ENCODE data around the gene RAB7A. TPM values are rescaled to one million over a fixed set of nuclear protein-coding genes. Genes with fewer than 3 reads are reported as not detected.

Gene RAB7A
- total and polyA plus RNA-seq, 2 experiments from 2014 or later: 89.8 to 156 TPM

- ATAC-seq (no peak), DNase-seq (ENCODE audit: low spot score) (no peak)
- TF ChIP-seq JUNB (IDR thresholded peaks at IDR 0.05; ENCODE audit: unreplicated experiment) (no peak), ZNF331 (CRISPR knock-in tag; IDR thresholded peaks at IDR 0.05; ENCODE audit: low read depth) (no peak), CREB1 (CRISPR knock-in tag; IDR thresholded peaks at IDR 0.05; ENCODE audit: low read depth) (no peak), EZH2 (IDR thresholded peaks at IDR 0.05; ENCODE audit: low read depth, unreplicated experiment) (no peak), NANOG (IDR thresholded peaks at IDR 0.05; ENCODE audit: borderline replicate concordance) (no peak), POLR2AphosphoS5 (IDR thresholded peaks at IDR 0.05; ENCODE audit: low read depth) (no peak), ZNF462 (CRISPR knock-in tag; IDR thresholded peaks at IDR 0.05) (no peak), EZH2phosphoT487 (IDR thresholded peaks at IDR 0.05; ENCODE audit: unreplicated experiment) (no peak), ZNF114 (CRISPR knock-in tag; IDR thresholded peaks at IDR 0.05) (no peak)
- TF ChIP-seq, protein P1, sequence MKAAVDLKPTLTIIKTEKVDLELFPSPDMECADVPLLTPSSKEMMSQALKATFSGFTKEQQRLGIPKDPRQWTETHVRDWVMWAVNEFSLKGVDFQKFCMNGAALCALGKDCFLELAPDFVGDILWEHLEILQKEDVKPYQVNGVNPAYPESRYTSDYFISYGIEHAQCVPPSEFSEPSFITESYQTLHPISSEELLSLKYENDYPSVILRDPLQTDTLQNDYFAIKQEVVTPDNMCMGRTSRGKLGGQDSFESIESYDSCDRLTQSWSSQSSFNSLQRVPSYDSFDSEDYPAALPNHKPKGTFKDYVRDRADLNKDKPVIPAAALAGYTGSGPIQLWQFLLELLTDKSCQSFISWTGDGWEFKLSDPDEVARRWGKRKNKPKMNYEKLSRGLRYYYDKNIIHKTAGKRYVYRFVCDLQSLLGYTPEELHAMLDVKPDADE (IDR thresholded peaks at IDR 0.05): no peak
- TF ChIP-seq, protein P2, sequence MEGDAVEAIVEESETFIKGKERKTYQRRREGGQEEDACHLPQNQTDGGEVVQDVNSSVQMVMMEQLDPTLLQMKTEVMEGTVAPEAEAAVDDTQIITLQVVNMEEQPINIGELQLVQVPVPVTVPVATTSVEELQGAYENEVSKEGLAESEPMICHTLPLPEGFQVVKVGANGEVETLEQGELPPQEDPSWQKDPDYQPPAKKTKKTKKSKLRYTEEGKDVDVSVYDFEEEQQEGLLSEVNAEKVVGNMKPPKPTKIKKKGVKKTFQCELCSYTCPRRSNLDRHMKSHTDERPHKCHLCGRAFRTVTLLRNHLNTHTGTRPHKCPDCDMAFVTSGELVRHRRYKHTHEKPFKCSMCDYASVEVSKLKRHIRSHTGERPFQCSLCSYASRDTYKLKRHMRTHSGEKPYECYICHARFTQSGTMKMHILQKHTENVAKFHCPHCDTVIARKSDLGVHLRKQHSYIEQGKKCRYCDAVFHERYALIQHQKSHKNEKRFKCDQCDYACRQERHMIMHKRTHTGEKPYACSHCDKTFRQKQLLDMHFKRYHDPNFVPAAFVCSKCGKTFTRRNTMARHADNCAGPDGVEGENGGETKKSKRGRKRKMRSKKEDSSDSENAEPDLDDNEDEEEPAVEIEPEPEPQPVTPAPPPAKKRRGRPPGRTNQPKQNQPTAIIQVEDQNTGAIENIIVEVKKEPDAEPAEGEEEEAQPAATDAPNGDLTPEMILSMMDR (conservative IDR thresholded peaks at IDR 0.05; ENCODE audit: low read depth in 2 of 2): no peak
- TF ChIP-seq, protein P3, sequence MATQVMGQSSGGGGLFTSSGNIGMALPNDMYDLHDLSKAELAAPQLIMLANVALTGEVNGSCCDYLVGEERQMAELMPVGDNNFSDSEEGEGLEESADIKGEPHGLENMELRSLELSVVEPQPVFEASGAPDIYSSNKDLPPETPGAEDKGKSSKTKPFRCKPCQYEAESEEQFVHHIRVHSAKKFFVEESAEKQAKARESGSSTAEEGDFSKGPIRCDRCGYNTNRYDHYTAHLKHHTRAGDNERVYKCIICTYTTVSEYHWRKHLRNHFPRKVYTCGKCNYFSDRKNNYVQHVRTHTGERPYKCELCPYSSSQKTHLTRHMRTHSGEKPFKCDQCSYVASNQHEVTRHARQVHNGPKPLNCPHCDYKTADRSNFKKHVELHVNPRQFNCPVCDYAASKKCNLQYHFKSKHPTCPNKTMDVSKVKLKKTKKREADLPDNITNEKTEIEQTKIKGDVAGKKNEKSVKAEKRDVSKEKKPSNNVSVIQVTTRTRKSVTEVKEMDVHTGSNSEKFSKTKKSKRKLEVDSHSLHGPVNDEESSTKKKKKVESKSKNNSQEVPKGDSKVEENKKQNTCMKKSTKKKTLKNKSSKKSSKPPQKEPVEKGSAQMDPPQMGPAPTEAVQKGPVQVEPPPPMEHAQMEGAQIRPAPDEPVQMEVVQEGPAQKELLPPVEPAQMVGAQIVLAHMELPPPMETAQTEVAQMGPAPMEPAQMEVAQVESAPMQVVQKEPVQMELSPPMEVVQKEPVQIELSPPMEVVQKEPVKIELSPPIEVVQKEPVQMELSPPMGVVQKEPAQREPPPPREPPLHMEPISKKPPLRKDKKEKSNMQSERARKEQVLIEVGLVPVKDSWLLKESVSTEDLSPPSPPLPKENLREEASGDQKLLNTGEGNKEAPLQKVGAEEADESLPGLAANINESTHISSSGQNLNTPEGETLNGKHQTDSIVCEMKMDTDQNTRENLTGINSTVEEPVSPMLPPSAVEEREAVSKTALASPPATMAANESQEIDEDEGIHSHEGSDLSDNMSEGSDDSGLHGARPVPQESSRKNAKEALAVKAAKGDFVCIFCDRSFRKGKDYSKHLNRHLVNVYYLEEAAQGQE (IDR thresholded peaks at IDR 0.05; ENCODE audit: unreplicated experiment): no peak
These were observed 118.5 kb downstream of the RAB7A start for GRCh38 chr3:128844502-128844901.

More at GRCh38 chr3:128844502-128844901, 118.5 kb downstream of the RAB7A start:
- no peak overlapping the region for H3K4me3 Mint-ChIP-seq
- no peaks in the 10 kb centered on the region for H4K20me1 ChIP-seq (replicated peaks; ENCODE audit: insufficient read depth)
- H3K79me2 ChIP-seq (replicated peaks; ENCODE audit: insufficient read depth): no peaks in the 10 kb centered on the region
- 0 out of 2 replicates have a peak, but pooled peaks cover 3% of the 10 kb centered on the region for H3F3A ChIP-seq (replicated peaks; ENCODE audit: low read depth)
- H3K4me1 Mint-ChIP-seq: peaks cover 16% of the 10 kb centered on the region
- H3K4me3 ChIP-seq: no peak overlapping the region
- no peak overlapping the region for H3K4me2 ChIP-seq
- peaks cover 23% of the 10 kb centered on the region for H3K9me3 Mint-ChIP-seq
- no peaks in the 10 kb centered on the region for H3K27me3 ChIP-seq (ENCODE audit: insufficient read depth)
- H3K36me3 ChIP-seq (ENCODE audit: insufficient read depth): no peaks in the 10 kb centered on the region
- peaks cover 5% of the 10 kb centered on the region for H3K36me3 Mint-ChIP-seq (ENCODE audit: low read depth)
- H3K9me2 ChIP-seq (ENCODE audit: insufficient read depth): no peaks in the 10 kb centered on the region
- H3K4me1 ChIP-seq (ENCODE audit: insufficient read depth): peaks cover 14% of the 10 kb centered on the region; the same call in 1 of the 2 replicates
- no peak overlapping the region for H3K27ac Mint-ChIP-seq
- H3K27ac ChIP-seq (ENCODE audit: low read depth): no peak overlapping the region
- no peak overlapping the region for H2AFZ ChIP-seq
- peaks cover 10% of the 10 kb centered on the region for H3K27me3 Mint-ChIP-seq (ENCODE audit: insufficient read depth, low read depth, poor library complexity)
